SH-SY5Y (cell line): ENCODE measurements around the gene ABCG4.

Experiments used
- GATA2 ChIP-seq: IDR thresholded peaks from 2 replicates; pipeline ENCODE4 v1.6.1; 2011; ENCODE audit warnings: mild to moderate bottlenecking, low read depth, low read length
- GATA3 ChIP-seq: IDR thresholded peaks from 2 replicates; pipeline ENCODE4 v1.6.1; 2011; ENCODE audit warnings: low read depth, mild to moderate bottlenecking, low read length, moderate library complexity

- TF ChIP-seq GATA2 (no peak; the same call in 1 of the 2 replicates), GATA3 (no peak)
Measured at GRCh38 chr11:119206511-119207414, 57.9 kb downstream of the ABCG4 start.
